ENCODE measurements around the gene ACTN4.

DNA sequence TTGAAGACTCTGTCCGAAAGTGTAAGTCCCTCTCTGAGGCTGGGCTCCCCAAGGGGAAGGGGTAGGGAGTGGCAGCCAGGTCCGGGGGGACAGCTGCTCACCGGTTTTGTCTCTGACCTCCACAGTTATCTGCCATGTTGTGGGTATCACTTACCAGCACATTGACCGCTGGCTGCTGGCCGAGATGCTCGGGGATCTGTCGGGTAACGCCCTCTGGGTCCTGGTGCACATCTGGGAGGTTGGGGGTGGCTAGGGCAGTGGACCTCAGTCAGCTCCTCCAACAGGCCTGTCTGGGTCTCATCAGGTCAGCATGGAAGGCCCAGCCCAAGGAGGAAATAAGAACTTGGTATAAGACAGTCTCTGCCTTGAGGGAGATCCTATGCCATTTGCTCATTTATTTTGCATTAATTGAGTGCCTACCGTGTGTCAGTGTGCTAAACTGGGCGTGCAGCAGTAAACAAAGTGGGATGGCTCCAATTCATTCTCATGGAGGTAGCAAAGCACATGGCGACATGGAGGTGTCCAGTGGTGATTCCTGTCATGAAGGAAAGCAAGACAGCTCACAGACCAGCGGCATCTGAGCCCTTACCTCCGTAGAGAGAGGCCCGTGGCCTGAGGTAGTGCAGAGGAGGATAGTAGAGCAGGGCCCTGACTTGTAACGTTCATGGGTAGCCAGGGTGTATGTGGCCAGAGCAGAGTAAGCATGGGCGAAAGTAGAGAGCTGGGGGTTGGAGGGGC is 14.8 kb upstream of the ACTN4 start:
- TF ChIP-seq, protein P1, sequence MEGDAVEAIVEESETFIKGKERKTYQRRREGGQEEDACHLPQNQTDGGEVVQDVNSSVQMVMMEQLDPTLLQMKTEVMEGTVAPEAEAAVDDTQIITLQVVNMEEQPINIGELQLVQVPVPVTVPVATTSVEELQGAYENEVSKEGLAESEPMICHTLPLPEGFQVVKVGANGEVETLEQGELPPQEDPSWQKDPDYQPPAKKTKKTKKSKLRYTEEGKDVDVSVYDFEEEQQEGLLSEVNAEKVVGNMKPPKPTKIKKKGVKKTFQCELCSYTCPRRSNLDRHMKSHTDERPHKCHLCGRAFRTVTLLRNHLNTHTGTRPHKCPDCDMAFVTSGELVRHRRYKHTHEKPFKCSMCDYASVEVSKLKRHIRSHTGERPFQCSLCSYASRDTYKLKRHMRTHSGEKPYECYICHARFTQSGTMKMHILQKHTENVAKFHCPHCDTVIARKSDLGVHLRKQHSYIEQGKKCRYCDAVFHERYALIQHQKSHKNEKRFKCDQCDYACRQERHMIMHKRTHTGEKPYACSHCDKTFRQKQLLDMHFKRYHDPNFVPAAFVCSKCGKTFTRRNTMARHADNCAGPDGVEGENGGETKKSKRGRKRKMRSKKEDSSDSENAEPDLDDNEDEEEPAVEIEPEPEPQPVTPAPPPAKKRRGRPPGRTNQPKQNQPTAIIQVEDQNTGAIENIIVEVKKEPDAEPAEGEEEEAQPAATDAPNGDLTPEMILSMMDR (IDR thresholded peaks at IDR 0.05): no peak
- TF ChIP-seq, protein P2, sequence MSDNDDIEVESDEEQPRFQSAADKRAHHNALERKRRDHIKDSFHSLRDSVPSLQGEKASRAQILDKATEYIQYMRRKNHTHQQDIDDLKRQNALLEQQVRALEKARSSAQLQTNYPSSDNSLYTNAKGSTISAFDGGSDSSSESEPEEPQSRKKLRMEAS (CRISPR knock-in tag; IDR thresholded peaks at IDR 0.05): no peak
- TF ChIP-seq CBFB (CRISPR knock-in tag; IDR thresholded peaks at IDR 0.05; ENCODE audit: low read depth): no peak
